GM19239 (cell line): Measurements from ENCODE around the gene NRAS.
A peak's percentile ranks its signal among the peaks of the same experiment; 100 is the strongest.
"Not testable (repeated sequence)": the region's sequence is repeated elsewhere in the genome, so short reads cannot be mapped to it uniquely, and the experiment has no call there.

Experiments
- DNase-seq: peaks from one replicate; pipeline ENCODE4 v3.0.0; 2011; ENCODE audit warnings: low spot score; ENCODE audit not compliant: insufficient read length
- FAIRE-seq: peaks from 2 replicates; lab custom pipeline; 2011; peaks lifted over from hg19 to GRCh38; lab: Jason Lieb, UNC

Gene NRAS

DNA sequence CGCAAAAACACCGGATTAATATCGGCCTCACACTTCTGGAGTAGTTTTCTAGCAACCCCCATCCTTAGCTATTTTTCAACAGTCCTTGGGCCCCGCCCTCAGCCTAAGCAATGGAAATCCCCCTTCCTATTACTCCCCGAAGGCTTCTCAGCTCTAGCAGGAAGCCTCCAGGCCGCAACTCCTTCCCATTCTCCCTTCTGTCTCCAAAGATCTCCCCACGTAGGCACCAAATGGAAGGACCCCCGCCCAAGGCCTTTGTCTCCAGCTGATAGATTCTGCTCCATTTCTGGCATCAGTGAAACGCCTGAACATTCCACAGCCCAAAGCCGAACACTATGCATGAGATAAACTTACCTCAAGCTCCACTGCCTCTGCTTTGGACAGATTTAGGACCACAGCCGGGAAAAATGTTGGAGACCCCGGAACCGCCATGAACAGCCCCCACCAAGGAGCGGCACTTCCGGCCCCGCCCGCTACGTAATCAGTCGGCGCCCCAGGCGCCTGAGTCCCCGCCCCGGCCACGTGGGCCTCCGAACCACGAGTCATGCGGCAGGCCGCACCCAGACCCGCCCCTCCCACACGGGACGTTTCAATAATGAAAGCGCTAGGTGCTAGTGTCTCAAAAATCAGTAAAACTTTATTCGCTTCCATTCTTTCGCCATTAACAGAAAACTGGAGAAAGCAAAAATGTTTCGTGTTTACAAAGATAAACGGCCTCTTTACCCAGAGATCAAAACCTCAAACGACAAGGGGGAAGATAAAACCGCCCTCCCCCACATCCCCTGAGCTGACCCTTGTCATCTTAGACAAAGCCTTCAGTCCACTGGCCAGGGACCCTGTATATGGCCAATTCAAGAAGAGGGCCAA lies at the start of gene NRAS:
TSS of gene NRAS (minus strand) at position 468 of the 867 bp plus-strand sequence. CDS start 611 bp downstream, outside the sequence.
- FAIRE-seq (peak; percentile 84), DNase-seq (peak; percentile 71)

DNA sequence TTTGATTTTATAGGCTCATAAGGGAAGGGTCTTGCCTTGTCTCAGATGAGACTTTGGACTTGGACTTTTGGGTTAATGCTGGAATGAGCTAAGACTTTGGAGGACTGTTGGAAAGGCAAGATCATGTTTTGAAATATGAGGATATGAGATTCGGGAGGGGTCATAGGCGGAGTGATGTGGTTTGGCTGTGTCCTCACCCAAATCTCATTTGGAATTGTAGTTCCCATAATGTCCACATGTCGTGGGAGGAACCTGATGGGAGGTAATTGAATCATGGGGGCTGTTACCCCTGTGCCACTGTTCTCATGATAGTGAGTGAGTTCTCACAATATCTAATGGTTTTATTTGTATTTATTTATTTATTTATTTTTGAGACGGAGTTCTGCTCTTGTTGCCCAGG lies 48.1 kb upstream of the NRAS start:
- FAIRE-seq = no peak
- DNase-seq = no peak

DNA sequence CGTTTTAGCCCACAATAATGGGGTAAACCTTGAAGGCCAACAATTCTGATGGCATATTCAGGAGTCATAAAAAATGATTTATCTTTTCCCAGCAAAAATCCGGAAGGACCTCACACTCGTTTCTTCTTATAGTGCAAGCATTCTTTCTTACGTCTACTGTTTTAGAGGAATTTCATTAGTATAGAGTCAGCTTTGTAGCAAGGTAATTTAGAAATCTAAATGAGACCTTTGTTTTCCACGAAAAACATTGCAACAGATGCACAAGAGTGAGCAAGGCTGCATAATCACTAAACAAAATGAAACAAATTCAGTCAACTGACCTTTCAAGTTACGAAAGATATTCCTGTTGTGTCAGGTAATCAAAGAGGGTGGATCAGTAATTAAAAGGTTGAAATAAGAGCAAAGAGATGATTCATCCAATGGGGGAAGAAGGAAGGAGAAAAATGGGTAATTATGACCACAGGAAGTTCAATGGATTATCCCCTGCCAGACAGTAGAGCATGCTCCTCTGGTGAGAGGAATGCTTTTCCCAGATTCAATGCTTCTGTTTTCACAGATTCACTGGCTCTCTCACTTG lies 41.8 kb upstream of the NRAS start:
- peak; percentile 8 for FAIRE-seq
- DNase-seq = no peak

DNA sequence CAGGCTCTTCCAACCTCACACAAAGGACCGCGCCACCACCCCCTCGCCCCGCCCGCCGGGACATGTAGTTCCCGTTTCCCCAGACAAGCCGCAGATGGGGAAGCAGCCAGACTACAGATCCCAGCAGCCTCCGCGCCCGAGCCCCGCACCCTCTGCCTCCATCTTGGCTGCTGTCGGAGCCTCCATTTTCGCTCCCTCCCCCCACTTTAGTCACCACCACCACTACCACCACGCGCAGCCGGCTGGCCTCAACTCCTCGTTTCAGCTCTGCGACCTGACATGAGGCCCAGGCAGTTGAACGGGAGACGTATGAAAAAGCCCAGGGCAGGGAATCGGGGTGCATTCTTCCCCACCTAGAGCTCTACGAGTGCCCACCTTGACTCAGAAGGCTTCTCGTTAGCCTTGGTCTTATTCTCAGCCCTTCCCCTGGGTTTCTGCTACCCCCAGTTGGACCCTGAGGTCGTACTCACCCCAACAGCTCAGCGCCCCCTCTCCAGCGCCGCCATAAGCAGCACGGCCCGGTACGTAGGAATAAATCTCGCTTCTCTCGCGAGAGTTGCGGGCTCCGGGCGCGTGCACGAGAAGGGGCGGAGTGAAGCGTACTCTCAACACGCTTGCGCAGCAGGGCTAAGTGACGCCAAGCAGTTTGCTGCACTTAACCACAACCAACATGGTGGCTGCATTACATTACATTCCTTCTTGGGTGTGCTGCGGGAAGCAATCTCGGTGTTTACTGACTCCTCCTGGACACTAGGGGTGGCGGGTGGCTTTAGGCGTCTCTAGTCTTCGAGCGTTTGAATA lies 41.1 kb upstream of the NRAS start, which contains the start of gene CSDE1:
TSS of gene CSDE1 (minus strand) at position 530 of the 801 bp plus-strand sequence. CDS start 18,094 bp downstream, outside the sequence.
- DNase-seq (peak; percentile 69), FAIRE-seq (peak; percentile 93)

DNA sequence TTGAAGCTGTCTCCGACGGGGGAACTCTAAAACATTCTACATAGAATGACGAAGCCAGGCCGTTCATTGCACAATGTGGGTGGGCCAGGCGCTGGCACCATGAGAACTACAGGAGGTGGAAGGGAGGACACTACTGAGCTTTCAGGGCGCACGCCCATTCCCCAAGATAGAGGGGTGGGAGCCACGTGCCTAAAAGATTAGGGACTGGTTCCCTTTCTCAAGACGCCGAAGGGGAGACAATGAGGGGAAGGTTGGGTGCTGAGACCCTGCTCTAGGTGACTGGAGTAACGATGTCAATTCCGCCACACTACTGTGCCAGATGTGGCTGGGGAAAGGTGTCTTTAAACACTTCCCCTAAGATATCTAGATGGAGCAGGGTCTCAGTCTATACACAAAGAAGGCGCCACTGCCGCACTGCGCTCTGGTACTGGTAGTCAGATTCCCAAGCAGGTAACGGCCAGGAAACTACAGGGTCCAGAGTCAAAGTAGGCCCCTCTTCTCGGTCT lies 40.4 kb upstream of the NRAS start:
- FAIRE-seq (no peak), DNase-seq (no peak)

DNA sequence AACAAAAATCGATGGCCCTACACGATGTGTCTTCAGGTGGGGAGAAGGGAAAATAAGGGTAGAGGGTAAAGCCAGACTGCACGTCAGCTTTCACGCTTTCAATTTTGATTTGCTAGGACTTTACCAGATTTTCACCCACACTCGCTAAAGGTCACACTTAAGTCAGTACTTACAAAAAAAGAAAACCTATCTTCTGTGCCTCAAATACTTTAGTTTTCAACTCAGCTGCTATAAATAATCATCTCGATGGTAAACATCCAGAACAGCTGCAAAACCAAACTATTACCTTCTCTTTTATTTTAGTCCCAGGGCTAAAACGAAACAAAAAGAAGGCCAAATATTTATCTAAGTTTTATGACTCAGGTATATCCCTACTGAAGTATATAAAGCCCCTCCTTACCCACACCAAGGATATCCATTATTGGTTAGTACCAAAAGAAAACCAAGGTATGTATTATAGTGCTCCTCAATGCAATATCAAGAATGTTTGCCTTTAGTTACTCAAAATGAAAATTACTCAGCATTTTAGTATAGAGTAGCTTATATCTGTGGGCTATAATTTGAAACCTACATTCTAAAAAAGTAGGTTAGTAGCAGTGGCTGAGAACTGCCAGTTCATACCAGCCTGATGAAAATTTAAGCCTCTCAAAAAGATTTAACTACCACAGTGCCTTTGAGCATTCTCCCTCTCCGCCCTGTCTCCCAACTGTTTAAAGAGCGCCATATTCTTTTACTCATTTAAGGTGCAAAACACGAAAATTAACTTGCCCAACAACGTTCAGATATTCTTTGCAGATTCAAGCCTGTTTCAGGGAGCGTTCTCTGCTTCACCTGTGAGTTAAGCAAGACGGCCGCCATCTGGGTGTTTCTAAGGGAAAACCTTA lies 39.7 kb upstream of the NRAS start:
- DNase-seq = no peak
- peak; percentile 40 for FAIRE-seq

GRCh38 chr1:114755006-114755931 lies 38.7 kb upstream of the NRAS start:
- no peak for FAIRE-seq
- DNase-seq = no peak

DNA sequence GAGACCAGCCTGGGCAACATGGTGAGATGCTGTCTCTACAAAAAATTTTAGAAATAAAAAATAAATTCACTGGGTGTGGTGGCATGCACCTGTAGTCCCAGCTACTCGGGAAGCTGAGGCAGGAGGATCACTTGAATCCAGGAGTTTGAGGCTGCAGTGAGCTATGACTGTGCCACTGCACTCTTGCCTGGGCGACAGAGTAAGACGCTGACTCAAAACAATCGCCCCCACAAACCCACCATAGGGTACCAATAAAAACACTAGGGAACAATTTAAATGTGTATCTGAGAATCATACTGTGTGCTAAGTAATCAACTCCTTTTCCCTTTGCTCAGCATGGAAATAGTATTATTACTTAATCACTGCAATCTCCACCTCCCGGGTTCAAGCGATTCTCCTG lies 37.1 kb upstream of the NRAS start:
- FAIRE-seq, DNase-seq: not testable (repeated sequence)

GRCh38 chr1:114753143-114753542 lies 36.6 kb upstream of the NRAS start:
- no peak for DNase-seq
- FAIRE-seq = no peak

DNA sequence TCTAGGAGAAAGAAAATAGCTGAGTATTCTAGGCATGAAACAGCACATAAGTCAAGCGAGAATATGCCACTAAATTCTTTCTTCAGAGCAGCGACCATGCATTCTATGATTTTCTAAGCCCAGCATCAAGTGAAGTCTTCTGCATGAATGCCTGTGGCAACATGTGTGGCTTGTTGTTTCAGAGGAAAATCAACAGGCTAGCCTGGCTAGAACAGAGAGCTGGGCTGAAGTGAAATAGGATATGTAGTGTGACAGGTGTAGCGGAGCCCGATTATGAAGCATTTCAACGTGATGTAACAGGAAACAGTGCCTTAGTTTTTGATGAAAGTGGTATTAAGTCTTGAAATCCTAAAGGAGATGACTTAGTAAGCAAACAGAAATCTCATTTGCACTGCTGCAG lies 34.2 kb upstream of the NRAS start:
- FAIRE-seq (no peak), DNase-seq (no peak)

- FAIRE-seq (no peak), DNase-seq (no peak)
Measured at GRCh38 chr1:114749835-114750234, 33.3 kb upstream of the NRAS start.

DNA sequence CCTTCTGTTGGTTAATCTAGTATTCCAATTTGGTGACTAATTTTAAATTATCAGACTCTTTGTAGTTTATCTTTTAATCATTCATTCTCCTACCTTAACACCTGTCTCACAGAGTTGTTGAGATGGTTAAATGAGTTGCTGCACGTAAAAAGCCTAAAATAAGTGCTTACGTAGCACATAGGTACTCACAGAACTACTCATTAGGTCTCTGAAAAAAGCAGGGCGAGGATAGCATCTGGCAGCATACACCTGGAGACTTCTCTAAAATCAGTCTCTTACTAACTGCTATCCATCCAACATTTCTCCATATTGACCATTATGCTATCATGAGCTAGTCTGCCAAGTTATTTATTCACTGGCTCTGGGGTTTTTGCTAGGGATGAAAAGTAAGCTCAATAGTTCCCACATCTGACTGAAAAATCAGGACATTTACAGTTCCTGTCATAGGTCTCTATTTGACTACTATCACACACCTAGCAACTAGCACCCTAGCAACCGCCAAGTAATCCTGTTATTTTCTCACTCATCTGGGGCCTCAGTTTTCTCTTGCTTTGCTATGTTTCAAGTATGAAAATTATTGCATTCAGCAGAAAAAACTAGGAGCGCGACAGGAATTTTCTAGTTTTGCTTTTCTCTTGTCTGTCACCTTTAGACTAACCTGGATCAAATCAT lies 30.0 kb upstream of the NRAS start:
- DNase-seq = no peak
- FAIRE-seq = no peak

DNA sequence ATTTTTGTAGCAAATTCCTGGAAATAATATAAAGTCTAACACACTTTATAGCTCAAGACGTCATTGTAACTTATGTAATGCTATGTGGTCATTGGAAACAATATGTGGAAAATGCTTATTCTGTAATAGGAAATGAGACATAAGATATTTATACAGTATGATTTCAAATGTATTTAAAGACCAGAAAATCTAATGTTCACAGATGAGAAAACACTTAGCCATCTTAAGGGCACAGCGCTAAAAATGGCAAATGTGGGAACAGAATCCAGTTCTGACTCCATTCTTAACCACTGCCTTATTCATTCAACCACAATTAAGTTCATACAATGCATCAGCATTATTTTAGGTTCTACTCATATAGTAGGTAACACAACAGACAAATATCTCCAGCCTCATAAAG lies 28.7 kb upstream of the NRAS start:
- FAIRE-seq (no peak), DNase-seq (no peak)

DNA sequence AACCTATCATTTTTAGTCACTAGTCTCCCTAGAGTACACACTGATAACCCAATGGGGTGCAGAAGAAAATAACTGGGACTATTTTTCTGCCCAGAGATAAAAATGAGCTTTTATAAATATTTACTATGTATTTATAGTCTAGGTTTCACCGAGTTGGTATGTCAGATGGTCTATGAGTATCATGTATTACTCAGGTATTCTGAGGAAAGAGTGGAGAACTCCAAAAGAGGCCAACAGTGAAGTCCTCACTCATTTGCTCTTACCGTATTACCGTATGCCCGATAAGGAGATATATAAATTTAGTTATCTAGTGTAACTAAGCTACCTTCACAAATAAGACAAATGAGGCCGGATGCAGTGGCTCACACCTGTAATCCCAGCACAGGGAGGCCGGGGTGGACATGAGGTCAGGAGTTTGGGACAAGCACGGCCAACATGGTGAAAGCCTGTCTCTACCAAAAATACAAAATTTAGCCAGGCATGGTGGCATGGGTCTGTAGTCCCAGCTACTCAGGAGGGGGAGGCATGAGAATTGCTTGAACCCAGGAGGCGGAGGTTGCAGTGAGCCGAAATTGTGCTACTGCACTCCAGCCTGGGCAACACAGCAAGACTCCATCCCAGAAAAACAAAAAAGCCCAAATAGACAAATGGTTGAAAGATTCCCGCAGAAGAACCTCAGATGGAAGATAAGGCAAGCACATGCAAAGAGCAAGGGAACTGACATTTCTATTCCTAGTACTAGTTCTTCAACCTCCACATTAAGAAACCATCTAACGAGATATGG lies 25.6 kb upstream of the NRAS start:
- DNase-seq (no peak), FAIRE-seq (no peak)

GRCh38 chr1:114740331-114740730 lies 23.8 kb upstream of the NRAS start:
- FAIRE-seq = no peak

DNA sequence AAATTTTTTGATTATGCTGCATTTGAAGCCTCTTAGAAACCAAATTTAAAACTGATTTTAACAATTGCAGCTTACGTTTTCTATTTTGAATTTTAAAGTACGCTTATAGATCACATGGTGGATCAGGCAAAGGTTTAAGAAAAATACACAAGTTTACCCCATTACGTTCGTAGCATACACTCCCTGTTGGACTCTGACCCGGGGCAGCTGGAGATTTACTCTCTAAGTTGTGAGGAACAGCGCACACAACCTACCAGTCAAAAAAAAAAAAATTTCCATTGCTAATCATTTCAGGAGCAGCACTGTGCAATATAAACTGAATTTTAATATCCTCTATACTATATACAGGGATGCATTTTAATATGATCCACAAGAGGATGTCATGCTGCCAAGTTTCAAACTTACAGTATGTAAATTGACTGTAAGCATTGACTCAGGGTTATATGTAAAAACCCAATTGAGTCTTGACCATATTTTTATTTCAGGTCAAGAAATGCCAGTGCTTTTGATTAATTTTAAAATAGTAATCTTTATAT lies 20.8 kb upstream of the NRAS start:
- no peak for DNase-seq
- FAIRE-seq = no peak

More at GRCh38 chr1:114740331-114740730, 23.8 kb upstream of the NRAS start:
- no peak for DNase-seq

GRCh38 chr1:114735479-114735878 lies 18.9 kb upstream of the NRAS start:
- no peak for DNase-seq

More at GRCh38 chr1:114735479-114735878, 18.9 kb upstream of the NRAS start:
- no peak for FAIRE-seq
